Nephron (organoid): ENCODE data around the gene POLQ.

Experiments used
- H3K27ac Mint-ChIP-seq, 3 experiments: 2 replicates each; pipeline ENCODE4 v1.8.0; 2020; ENCODE audit warnings: mixed read lengths in 3 of 3, mild to moderate bottlenecking in 2 of 3, moderate library complexity in 1 of 3
- H3K27me3 Mint-ChIP-seq: 2 replicates; pipeline ENCODE4 v1.8.0; 2021; ENCODE audit warnings: low read depth, mild to moderate bottlenecking, moderate library complexity, mixed read lengths
- H3K36me3 Mint-ChIP-seq: 2 replicates; pipeline ENCODE4 v1.8.0; 2020; ENCODE audit warnings: low read depth, mixed read lengths
- H3K4me1 Mint-ChIP-seq: 2 replicates; pipeline ENCODE4 v1.8.0; 2020; ENCODE audit warnings: mixed read lengths
- H3K4me3 Mint-ChIP-seq, 3 experiments: 2 replicates each; pipeline ENCODE4 v1.8.0; 2020; ENCODE audit warnings: mild to moderate bottlenecking in 3 of 3, mixed read lengths in 3 of 3, moderate library complexity in 2 of 3
- H3K9me3 Mint-ChIP-seq: 2 replicates; pipeline ENCODE4 v1.8.0; 2020; ENCODE audit warnings: mixed read lengths
- TF ChIP-seq, protein P1 (sequence below), 3 experiments: fragments of 200-600 bp; sonication (generic); IDR thresholded peaks; one replicate each; pipeline ENCODE4 v1.5.0; 2021; ENCODE audit warnings: antibody characterized with exemption in 3 of 3; ENCODE audit not compliant: unreplicated experiment in 3 of 3

The POLQ gene

GRCh38 chr3:121552379-121552778 is 6.6 kb upstream of the POLQ start:
- Mint-ChIP-seq H3K9me3 (no peaks in the 10 kb centered on the region), H3K27me3 (no peaks in the 10 kb centered on the region), H3K4me3 (no peak overlapping the region), H3K27ac (no peak overlapping the region), H3K4me1 (no peaks in the 10 kb centered on the region), H3K36me3 (no peaks in the 10 kb centered on the region)
- TF ChIP-seq, protein P1, sequence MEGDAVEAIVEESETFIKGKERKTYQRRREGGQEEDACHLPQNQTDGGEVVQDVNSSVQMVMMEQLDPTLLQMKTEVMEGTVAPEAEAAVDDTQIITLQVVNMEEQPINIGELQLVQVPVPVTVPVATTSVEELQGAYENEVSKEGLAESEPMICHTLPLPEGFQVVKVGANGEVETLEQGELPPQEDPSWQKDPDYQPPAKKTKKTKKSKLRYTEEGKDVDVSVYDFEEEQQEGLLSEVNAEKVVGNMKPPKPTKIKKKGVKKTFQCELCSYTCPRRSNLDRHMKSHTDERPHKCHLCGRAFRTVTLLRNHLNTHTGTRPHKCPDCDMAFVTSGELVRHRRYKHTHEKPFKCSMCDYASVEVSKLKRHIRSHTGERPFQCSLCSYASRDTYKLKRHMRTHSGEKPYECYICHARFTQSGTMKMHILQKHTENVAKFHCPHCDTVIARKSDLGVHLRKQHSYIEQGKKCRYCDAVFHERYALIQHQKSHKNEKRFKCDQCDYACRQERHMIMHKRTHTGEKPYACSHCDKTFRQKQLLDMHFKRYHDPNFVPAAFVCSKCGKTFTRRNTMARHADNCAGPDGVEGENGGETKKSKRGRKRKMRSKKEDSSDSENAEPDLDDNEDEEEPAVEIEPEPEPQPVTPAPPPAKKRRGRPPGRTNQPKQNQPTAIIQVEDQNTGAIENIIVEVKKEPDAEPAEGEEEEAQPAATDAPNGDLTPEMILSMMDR (IDR thresholded peaks at IDR 0.05; ENCODE audit: unreplicated experiment in 3 of 3) = no peak

DNA sequence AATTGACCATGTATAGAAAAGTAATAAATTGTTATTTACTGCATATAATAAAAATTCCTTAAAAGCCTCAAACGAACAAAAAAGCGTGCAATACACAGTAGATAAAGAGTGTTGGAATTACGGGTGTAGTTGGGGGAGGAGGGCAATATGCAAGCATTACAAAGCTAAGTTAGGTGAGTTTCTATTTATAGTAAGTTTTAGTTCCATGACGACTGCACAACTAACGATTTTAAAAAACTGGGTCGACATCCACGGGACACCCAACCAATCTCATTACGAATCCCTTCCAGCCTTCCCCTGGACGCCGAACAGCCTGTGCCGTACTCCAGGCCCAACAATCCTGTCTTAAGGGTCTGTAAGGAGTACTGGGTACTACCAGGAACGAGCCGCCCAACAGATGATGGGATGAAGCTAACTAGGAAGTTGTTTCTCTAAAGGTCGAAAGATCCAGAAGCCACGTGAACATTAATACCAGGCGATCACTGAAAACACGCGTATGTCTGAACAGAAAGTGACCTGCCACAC is 677 bp downstream of the POLQ start:
- Mint-ChIP-seq H3K4me3 (peak overlapping the region; percentile 85 to 91 (median 90)), H3K9me3 (no peaks in the 10 kb centered on the region), H3K4me1 (peaks cover 8% of the 10 kb centered on the region), H3K27ac (peak overlapping the region in 1 of 3 experiments; percentile 61), H3K27me3 (no peaks in the 10 kb centered on the region), H3K36me3 (peaks cover 5% of the 10 kb centered on the region)
- TF ChIP-seq, protein P1 (IDR thresholded peaks at IDR 0.05; ENCODE audit: unreplicated experiment in 3 of 3) = no peak

DNA sequence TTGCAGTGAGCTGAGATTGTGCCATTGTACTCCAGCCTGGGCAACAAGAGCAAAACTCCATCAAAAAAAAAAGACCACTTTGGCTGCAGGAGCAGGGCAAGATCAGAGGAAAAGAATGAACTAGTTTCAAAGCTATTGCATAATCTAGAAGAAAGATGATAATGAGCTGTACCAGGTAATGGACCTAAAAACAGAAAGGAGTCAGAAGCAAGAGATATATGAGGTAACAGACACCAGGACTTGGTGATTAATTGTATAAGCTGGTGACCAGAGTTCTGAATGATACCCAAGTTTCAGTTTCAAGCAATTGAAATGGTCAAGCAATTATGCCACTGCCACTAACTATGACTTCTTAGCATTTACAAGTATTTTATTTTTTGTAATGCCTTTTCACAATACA is 2.9 kb downstream of the POLQ start:
- H3K27me3 Mint-ChIP-seq = no peaks in the 10 kb centered on the region

GRCh38 chr3:121531269-121531668 is 14.5 kb downstream of the POLQ start:
- no peak overlapping the region for H3K27ac Mint-ChIP-seq
- H3K4me3 Mint-ChIP-seq = no peak overlapping the region
- H3K36me3 Mint-ChIP-seq = peaks cover 13% of the 10 kb centered on the region
- H3K27me3 Mint-ChIP-seq = no peaks in the 10 kb centered on the region
- no peaks in the 10 kb centered on the region for H3K4me1 Mint-ChIP-seq
- no peaks in the 10 kb centered on the region for H3K9me3 Mint-ChIP-seq
- TF ChIP-seq, protein P1 (IDR thresholded peaks at IDR 0.05; ENCODE audit: unreplicated experiment in 3 of 3) = no peak

More for the DNA sequence above, 2.9 kb downstream of the POLQ start:
- Mint-ChIP-seq H3K9me3 (no peaks in the 10 kb centered on the region), H3K27ac (no peak overlapping the region), H3K4me3 (peak overlapping the region in 2 of 3 experiments; percentile 15 to 47), H3K4me1 (peaks cover 8% of the 10 kb centered on the region), H3K36me3 (peaks cover 10% of the 10 kb centered on the region)
- TF ChIP-seq, protein P1 (IDR thresholded peaks at IDR 0.05; ENCODE audit: unreplicated experiment in 3 of 3) = no peak

DNA sequence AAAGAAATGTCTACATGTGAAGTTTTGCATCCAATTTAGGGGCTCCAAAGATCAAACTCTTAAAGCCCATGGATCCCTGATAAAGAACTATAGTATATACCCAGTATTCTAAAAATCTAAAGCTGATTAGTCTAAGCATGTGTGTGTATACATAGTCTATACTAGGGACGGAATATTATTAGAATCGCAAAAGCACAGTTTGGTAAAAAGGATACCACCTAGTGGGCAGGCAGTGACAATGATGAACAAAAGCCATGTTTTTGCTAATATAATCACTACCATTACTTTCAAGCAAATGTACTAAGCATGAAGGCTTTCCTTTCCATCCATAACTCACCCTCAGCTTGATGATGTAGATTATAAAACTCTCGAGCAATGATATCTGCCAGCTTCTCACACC is 16.5 kb downstream of the POLQ start:
- Mint-ChIP-seq H3K4me1 (no peaks in the 10 kb centered on the region), H3K27me3 (no peaks in the 10 kb centered on the region), H3K4me3 (no peak overlapping the region), H3K36me3 (peaks cover 17% of the 10 kb centered on the region), H3K9me3 (no peaks in the 10 kb centered on the region), H3K27ac (no peak overlapping the region)
- TF ChIP-seq, protein P1 (IDR thresholded peaks at IDR 0.05; ENCODE audit: unreplicated experiment in 3 of 3) = peak; percentile 36 to 56 (median 45)

DNA sequence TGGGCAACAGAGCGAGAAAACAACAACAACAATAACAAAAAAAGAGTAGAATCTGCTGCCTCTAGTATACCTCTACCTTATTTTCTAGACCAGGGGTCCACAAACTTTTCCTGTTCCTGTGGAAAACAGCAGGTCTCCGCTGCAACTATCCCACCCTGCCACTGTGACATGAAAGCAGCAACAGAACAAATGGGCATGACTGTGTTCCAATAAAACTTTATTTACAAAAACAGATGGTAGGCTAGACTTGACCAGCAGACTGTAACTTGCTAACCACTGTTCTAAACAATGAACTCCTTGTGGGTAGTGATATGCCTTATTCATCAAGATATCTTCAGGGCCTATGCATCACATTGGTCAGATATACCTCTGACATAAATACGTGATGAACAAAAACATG is 25.3 kb downstream of the POLQ start:
- TF ChIP-seq, protein P1 (IDR thresholded peaks at IDR 0.05; ENCODE audit: unreplicated experiment in 3 of 3) = no peak
- Mint-ChIP-seq H3K4me1 (no peaks in the 10 kb centered on the region), H3K36me3 (peaks cover 45% of the 10 kb centered on the region), H3K4me3 (no peak overlapping the region), H3K27ac (no peak overlapping the region), H3K9me3 (peaks cover 2% of the 10 kb centered on the region), H3K27me3 (no peaks in the 10 kb centered on the region)
